Amygdala (tissue), 56 donors: ENCODE measurements around the gene NDRG3.

Experiments
- DNase-seq, 56 donors: peaks; one replicate each; lab custom pipeline; 2025; lab: John Stamatoyannopoulos, UW

NDRG3 gene

DNA sequence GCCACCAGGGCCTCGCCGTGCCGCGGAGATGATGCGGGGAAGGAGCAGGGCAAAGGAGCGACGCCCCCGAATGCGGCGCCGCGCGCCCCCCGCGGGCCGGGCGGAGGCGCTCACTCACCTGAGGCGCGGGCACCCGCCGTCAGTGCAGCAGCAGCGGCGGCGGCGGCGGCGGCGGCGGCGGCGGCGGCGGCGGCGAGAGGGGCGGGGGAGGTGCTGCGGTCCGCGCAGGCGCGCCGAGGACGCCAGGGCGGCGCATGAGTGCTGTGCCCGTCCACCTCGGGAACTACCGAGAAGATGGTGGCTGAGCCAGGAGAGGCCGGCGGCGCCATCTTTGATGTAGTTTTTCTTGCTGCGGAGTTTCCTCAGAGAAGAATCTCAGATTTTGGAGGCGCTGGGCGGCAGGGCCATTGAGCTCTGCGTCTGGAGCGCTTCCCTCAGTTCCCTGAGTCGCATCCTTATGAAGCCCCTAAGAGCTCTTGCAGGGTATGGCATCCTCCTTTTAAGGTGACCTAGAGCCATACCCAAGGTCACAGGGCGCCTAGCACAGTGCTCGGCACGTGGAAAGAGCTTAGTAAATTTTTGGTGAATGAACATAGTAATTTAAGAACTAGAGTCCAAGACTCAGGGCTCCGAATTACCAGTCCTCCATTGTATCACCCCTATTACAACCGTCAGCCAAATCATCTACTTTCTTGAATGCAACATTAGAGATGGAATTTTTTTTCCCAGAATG, at the start of gene NDRG3:
TSS of gene NDRG3 (minus strand) at position 164 of the 733 bp plus-strand sequence. CDS start 24,355 bp downstream, outside the sequence.
- peak; percentile 27 to 95 (median 84) for DNase-seq

DNA sequence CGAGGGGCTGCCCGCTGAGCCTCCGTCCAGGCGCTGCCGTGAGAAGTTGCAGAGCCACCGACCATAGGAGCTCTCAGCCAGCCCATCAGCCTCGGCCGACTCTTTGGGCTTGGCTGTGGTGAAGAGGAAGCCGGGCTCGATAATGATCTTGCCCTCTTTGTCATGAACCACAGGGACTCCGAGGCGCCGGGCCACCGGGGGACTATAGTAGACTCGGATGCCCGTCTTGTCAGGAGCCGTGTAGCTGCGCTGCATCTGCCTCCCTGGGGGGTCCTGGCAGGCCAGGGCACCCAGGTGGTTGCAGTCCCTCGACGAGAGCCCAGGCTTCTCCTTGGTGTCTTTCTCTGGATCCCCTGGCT, 48.2 kb upstream of the NDRG3 start:
- DNase-seq, result no peak

GRCh38 chr20:36793294-36794115, 47.6 kb upstream of the NDRG3 start:
- DNase-seq, result no peak

- DNase-seq, result peak in 30 of 56 donors; percentile 6 to 58 (median 24)
These were observed 46.5 kb upstream of the NDRG3 start for GRCh38 chr20:36792422-36792821.

DNA sequence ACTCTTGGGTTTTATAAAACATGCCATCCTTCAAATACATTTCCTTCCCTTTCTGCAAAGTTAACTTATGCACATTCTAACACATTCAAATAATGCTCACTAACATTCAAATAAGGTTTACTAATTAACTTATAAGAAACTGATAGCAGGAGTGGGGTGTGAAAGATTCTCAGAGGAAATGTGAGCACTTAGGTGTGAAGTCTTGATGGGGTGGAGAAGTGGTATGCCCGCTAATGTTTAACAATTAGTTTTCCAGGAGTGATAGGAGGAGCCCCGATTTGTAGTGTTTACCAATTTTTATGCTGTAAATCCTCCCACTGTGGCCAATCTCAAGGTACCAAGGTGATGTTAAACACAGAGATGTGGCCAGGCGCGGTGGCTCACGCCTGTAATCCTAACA, 46.0 kb upstream of the NDRG3 start:
- no peak for DNase-seq

- no peak for DNase-seq
These were observed 40.8 kb upstream of the NDRG3 start for GRCh38 chr20:36786663-36787062.

DNA sequence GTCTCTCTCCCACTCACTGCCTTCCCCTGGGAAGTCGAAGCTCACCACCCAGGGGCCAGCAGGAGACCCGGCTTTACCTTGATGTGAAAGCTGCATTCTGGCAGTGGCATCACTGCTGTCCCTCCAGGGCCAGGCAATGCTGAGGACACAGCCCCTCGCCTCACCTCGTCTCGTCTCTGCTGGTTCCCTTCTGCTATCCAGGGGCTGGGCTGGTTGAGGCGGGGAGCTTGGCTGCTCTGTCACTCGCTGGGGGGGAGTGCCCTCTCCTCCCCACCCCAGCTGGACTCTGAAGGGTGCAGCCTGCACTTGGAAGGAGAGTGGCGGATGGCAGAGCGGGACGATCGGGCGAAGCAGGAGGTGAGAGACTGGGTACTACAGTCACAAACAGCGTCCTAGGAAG, 40.4 kb upstream of the NDRG3 start:
- DNase-seq, result no peak

GRCh38 chr20:36785308-36785707, 39.4 kb upstream of the NDRG3 start:
- DNase-seq, result no peak

DNA sequence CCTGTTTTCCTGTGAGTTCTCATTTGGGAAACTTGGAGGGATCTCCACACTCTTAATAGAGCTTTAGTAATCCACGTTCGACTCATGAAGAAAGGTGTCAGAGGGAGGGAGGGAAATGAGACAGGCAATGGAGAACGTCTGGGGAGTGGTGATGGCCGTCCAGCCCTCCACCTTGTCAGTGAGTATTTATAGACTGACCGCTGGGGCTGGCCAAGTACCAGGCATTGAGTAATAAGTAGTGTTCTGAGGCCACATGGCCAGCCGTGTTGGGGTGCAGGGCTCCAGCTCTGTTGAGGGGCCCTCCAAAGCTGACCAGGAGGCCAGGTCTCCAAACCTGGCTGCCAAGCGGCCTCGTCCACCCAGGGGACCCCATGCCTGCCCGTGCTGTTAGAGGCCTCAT, 39.0 kb upstream of the NDRG3 start:
- no peak for DNase-seq

DNA sequence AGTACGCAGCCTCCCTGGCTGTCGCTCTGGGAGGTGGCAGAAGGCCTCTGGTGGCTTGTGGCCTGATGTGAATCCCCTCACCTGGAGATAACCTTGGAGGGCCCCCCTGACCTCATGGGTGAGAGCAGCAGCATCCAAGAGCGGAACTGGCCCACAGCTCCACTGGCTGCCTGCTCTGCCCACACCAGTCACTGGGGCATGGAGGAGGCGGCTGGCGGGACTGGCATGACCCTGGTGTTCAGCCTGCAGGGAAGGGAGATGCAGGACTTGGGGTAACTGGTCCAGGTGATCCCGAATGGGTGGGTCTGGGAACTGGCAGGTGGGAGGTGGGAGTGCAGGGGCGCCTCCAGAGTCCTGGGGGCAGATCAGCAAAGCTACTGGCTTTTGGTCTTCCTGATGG, 38.2 kb upstream of the NDRG3 start:
- DNase-seq, result no peak

DNA sequence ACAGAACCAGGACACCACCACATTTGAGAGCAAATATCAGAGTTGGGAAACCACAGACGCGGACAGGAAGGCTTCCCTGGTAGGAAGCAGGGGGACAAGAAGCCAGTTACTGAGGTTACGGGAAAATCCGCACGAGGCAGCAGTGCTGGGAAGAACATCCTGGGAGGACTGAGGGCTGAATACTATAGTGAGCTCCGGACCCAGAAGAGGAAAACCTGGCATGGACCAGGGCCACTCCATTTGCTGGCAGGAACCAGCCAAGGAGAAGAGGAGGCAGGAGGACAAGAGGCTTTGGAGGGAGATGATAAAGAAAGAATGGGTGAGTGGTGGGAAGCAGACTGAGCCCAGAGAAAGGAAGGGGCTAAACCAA, 33.8 kb upstream of the NDRG3 start:
- no peak for DNase-seq

DNA sequence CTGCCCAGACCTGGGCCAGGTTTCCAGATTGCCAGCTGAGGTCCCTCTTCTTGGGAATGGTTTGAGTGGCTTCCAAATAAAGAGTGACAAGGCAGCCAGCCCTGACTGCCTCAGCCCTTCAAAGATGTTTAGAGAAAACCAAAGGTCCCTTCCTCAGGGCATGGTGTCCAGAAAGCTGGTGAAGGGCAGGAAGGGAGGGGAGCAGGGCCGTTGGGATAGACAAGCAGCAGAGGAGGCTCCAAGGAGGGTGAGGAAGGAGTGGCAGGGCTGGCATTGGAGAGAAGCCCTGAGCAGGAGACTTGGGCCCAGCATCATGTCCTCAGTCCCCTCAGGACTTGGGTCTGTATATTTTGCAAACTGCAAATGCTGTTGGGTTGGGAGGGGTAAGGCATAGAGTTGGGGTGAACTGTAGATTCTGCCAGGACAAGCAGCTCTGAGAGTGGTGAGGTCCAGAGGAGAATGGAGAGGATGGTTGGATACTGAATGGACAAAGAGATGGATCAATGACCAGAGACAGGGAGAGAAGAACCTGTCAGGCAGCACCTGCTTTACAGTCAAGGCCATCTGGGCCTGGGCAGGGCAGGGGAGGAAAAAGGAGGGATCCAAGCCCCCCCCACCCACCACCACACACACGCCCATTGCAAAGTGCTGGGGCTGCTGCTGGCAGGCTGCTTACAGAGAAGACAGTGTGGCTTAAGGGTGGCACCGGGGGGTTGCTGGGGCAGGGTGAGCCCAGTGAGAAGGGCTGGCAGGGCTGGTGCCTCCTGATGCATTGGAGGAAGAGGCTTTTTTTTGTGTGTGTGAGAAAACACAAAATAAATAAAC, 33.2 kb upstream of the NDRG3 start:
- no peak for DNase-seq

DNA sequence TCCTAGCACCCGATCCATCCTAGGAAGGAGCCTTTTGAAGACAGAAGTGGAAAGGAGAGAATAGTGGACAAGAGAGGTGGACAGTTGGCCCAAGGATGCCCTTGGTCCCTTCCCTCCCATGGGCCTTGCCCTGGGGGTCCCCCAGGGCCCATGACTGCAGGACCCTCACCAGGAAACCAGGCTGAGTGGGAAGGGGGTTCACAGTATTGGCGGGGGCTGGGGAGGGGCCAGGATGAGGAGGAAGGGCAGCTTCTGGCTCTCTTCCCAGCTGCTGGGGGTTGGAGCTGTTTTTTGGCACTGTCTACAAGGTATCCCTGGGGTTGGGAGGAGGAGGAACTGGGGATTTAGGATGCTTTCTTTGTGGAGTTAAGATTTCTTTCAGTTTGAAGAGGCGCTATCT, 31.7 kb upstream of the NDRG3 start:
- DNase-seq, result no peak

- DNase-seq, result no peak
These were observed 31.3 kb upstream of the NDRG3 start for GRCh38 chr20:36777167-36777566.

- DNase-seq, result no peak
These were observed 29.9 kb upstream of the NDRG3 start for GRCh38 chr20:36775826-36776225.

- no peak for DNase-seq
These were observed 29.3 kb upstream of the NDRG3 start for GRCh38 chr20:36775196-36775595.

GRCh38 chr20:36773597-36774390, 27.9 kb upstream of the NDRG3 start, which contains the start of gene DSN1:
Gene DSN1 (minus strand): TSS chr20:36773763. CDS start chr20:36771458, 2,305 bp downstream.
- peak; percentile 49 to 97 (median 87) for DNase-seq

DNA sequence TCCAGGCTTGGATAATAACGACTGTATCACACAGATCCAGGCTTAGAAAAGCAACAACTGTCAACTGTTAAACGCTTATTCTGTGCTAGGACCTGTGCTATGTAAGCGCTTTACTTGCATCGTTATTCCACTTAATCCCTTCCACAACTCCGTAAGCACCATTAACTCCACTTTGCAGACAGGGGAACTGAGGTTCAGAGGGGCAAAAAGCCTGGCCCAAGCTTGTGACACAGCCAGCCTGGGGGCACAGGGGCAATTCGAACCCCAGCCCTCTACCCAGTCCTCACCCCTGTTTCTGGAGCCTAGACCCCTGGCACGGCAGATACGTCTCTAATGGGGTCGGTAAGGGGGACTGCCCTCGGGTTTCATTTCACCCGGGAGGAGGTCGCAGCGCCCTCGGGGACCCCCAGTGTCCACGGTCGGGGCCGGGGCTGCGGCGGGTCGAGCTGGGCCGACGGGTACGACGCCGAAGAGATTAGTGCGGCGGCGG, 27.3 kb upstream of the NDRG3 start:
- DNase-seq, result no peak

- DNase-seq, result no peak
These were observed 24.8 kb upstream of the NDRG3 start for GRCh38 chr20:36770680-36771079.
